K562 (cell line): ENCODE data around the gene LY6G5B. TPM values are rescaled to one million over a fixed set of nuclear protein-coding genes. Genes with fewer than 3 reads are reported as not detected.

Experiments
- ATAC-seq: fragments of 200-7000 bp; cut with Tn5 transposase; 3 replicates; pipeline ENCODE4 v1.9.1; 2020; ENCODE audit warnings: moderate library complexity
- BruUV-seq: library from RNA; stranded (reverse); fragments of 400-500 nt; replicated peaks from 2 replicates; lab custom pipeline; 2021; lab: Mats Ljungman, UMichigan
- CTCF ChIA-PET: fragments of 300-600 bp; formaldehyde crosslinking; extraction: SDS; loops from one replicate; lab custom pipeline; 2021; ENCODE audit warnings: low intra/inter-chr PET ratio; lab: Yijun Ruan, JAX
- POLR2A ChIA-PET: fragments of 300-600, 350-650 bp; sonication (Branson Sonifier 250); formaldehyde crosslinking; extraction: SDS; loops from one replicate; lab custom pipeline; 2021; ENCODE audit warnings: antibody characterized with exemption, inconsistent platforms; lab: Yijun Ruan, JAX
- DNase-seq, 4 experiments: peaks; one replicate each; pipeline versions ENCODE4 v3.0.0 to v3.0.0-alpha.2; 2011 to 2018; ENCODE audit warnings: low spot score in 3 of 4, mixed read lengths in 3 of 4; ENCODE audit errors: extremely low read depth in 1 of 4
- FAIRE-seq: peaks from 2 replicates; lab custom pipeline; 2011; peaks lifted over from hg19 to GRCh38; lab: Jason Lieb, UNC
- H2AFZ ChIP-seq: 2 replicates; pipeline ENCODE4 v1.6.0; 2011; ENCODE audit warnings: low read depth, low read length, control low read depth, inconsistent platforms
- H3K27ac ChIP-seq: fragments of 200-600 bp; 3 replicates; pipeline ENCODE4 v1.8.0; 2011; ENCODE audit warnings: low read depth, mild to moderate bottlenecking, control low read depth, inconsistent platforms, low read length, moderate library complexity, mixed read lengths; ENCODE audit errors: extremely low read depth
- H3K27me3 ChIP-seq, 2 experiments: fragments of 300-600 bp in 1 of 2; 2 replicates in 1 of 2; 3 replicates in 1 of 2; pipeline versions ENCODE4 v1.6.0 to v1.8.0; 2011; ENCODE audit warnings: inconsistent platforms in 2 of 2, low read length in 2 of 2, mild to moderate bottlenecking in 1 of 2, mixed read lengths in 1 of 2, moderate library complexity in 1 of 2; ENCODE audit not compliant: control insufficient read depth in 2 of 2, insufficient read depth in 2 of 2
- H3K36me3 ChIP-seq: fragments of 300-600 bp; 3 replicates; pipeline ENCODE4 v1.8.0; 2011; ENCODE audit warnings: mild to moderate bottlenecking, low read length, inconsistent platforms; ENCODE audit not compliant: control insufficient read depth, insufficient read depth
- H3K4me1 ChIP-seq, 2 experiments: fragments of 200-600 bp in 1 of 2; replicated peaks in 1 of 2; 2 replicates in 1 of 2; 3 replicates in 1 of 2; pipeline versions ENCODE4 v1.5.1 to v1.8.0; 2011; ENCODE audit warnings: inconsistent platforms in 2 of 2, low read length in 2 of 2, mild to moderate bottlenecking in 1 of 2, mixed read lengths in 1 of 2, moderate library complexity in 1 of 2; ENCODE audit not compliant: control insufficient read depth in 2 of 2, insufficient read depth in 2 of 2
- H3K4me2 ChIP-seq: 2 replicates; pipeline ENCODE4 v1.6.1; 2011; ENCODE audit warnings: low read length, control low read depth, inconsistent platforms, mixed read lengths; ENCODE audit not compliant: insufficient read depth
- H3K4me3 ChIP-seq: fragments of 200-600 bp; sonication (generic), shearing (Covaris generic); 2 replicates; pipeline ENCODE4 v1.5.1; 2016; ENCODE audit warnings: control low read depth, inconsistent platforms
- H3K79me2 ChIP-seq: fragments of 200-600 bp; 3 replicates; pipeline ENCODE4 v1.8.0; 2011; ENCODE audit warnings: low read length, inconsistent platforms; ENCODE audit not compliant: control insufficient read depth, insufficient read depth
- H3K9ac ChIP-seq, 2 experiments: 2 replicates each; pipeline versions ENCODE4 v1.6.0 to v1.6.1; 2011; ENCODE audit warnings: low read depth in 2 of 2, low read length in 2 of 2, control low read depth in 1 of 2, inconsistent platforms in 1 of 2, mild to moderate bottlenecking in 1 of 2, mixed read lengths in 1 of 2; ENCODE audit not compliant: insufficient read depth in 1 of 2
- H3K9me1 ChIP-seq: one replicate; pipeline ENCODE4 v1.6.0; 2011; ENCODE audit warnings: inconsistent platforms, mild to moderate bottlenecking, low read length, moderate library complexity; ENCODE audit not compliant: control insufficient read depth, insufficient read depth
- H3K9me3 ChIP-seq: replicated peaks from 2 replicates; pipeline ENCODE4 v1.5.1; 2011; ENCODE audit warnings: low read depth, low read length, inconsistent platforms; ENCODE audit not compliant: control insufficient read depth, insufficient read depth
- H4K20me1 ChIP-seq: replicated peaks from 2 replicates; pipeline ENCODE4 v1.6.1; 2011; ENCODE audit warnings: low read length, inconsistent platforms, mixed read lengths; ENCODE audit not compliant: control insufficient read depth, insufficient read depth
- CGGBP1 ChIP-seq: fragments of 250-450 bp; sonication (Bioruptor Pico); IDR thresholded peaks from 2 replicates; pipeline ENCODE4 v1.9.0; 2021; ENCODE audit warnings: mild to moderate bottlenecking
- CUX1 ChIP-seq: fragments of 200-800 bp; sonication (Bioruptor generic); IDR thresholded peaks from 2 replicates; pipeline ENCODE4 v1.6.1; 2016; ENCODE audit warnings: missing genetic modification characterization, missing compliant biosample characterization
- E2F8 ChIP-seq: fragments of 450-650 bp; IDR thresholded peaks from 2 replicates; pipeline ENCODE4 v1.7.1; 2018; ENCODE audit warnings: mild to moderate bottlenecking, low read depth; ENCODE audit not compliant: partially characterized antibody
- FIP1L1 ChIP-seq: fragments of 200-400 bp; formaldehyde crosslinking; IDR thresholded peaks from 2 replicates; pipeline ENCODE4 v1.6.1; 2018; ENCODE audit warnings: mild to moderate bottlenecking, low read depth, low read length; ENCODE audit not compliant: poor library complexity, severe bottlenecking
- GTF2E2 ChIP-seq: fragments of 200-800 bp; sonication (Bioruptor generic); IDR thresholded peaks from 2 replicates; pipeline ENCODE4 v1.6.1; 2016; ENCODE audit warnings: missing genetic modification characterization, missing compliant biosample characterization
- MAFK ChIP-seq: IDR thresholded peaks from 2 replicates; pipeline ENCODE4 v1.6.1; 2011; ENCODE audit warnings: low read length, improper control_type of control experiment
- USF1 ChIP-seq: sonication (generic); formaldehyde crosslinking; IDR thresholded peaks from 2 replicates; pipeline ENCODE4 v1.9.0; 2022; ENCODE audit warnings: mild to moderate bottlenecking, missing genetic modification reagents
- ZBTB2 ChIP-seq: fragments of 450-650 bp; IDR thresholded peaks from 2 replicates; pipeline ENCODE4 v1.6.1; 2016; ENCODE audit warnings: antibody characterized with exemption
- ZNF263 ChIP-seq: sonication (generic); formaldehyde crosslinking; IDR thresholded peaks from 2 replicates; pipeline ENCODE4 v1.8.0; 2022; ENCODE audit warnings: mild to moderate bottlenecking, missing genetic modification reagents, borderline replicate concordance
- ZNF764 ChIP-seq: fragments of 250-450 bp; sonication (Bioruptor Pico); IDR thresholded peaks from 2 replicates; pipeline ENCODE4 v1.4.0; 2020; ENCODE audit warnings: low read depth, mild to moderate bottlenecking, moderate library complexity
- WGBS: fragments of 100-300 bp; shearing (Covaris generic); methylation state at CpG from one replicate; pipeline ENCODE4 v1.1.6; 2016; ENCODE audit warnings: low coverage, mixed read lengths; ENCODE audit not compliant: insufficient coverage; ENCODE audit errors: missing lambda C conversion rate; 5-methylcytosine and 5-hydroxymethylcytosine counted together
- in situ Hi-C: fragments of 300-500 bp; cut with MboI; formaldehyde crosslinking; loops from 4 replicates; pipeline ENCODE4 v1.15.0; 2018; ENCODE audit warnings: inconsistent platforms, mixed read lengths
- intact Hi-C: fragments of 100-400 bp; cut with micrococcal nuclease; formaldehyde crosslinking; loops from 2 replicates; pipeline ENCODE4 v1.14.2; 2022
- polyA plus RNA-seq, 8 experiments: library from polyadenylated mRNA; depleted of rRNA in 4 of 8; stranded (reverse) in 5 of 8; unstranded in 3 of 8; fragments of >200 nt; fragmentation: Nextera tagmentation in 2 of 8; fragmentation: Illumina TruSeq in 1 of 8; extraction: Ambion mirVana in 2 of 8; extraction: Trizol in 1 of 8; gene quantifications; 2 replicates each; pipeline versions ENCODE4 v1.2.1 to v1.2.3, GENCODE V29; 2011 to 2014; ENCODE audit warnings: inconsistent platforms in 1 of 8, missing spikeins in 1 of 8
- total RNA-seq, 7 experiments: library from RNA; depleted of rRNA in 6 of 7; stranded (reverse); fragments of >200 nt in 6 of 7; fragmentation: Illumina TruSeq in 2 of 7; extraction: Trizol in 2 of 7; gene quantifications; 2 replicates each; pipeline versions ENCODE4 v1.2.1 to v1.2.3, GENCODE V29; 2011 to 2021; ENCODE audit warnings: low replicate concordance in 1 of 7

Gene LY6G5B
- total and polyA plus RNA-seq, 9 of the 15 experiments (the other 6 are each of a cell fraction or from before 2014, with no cell fraction given) = 6.0 to 27.0 (median 7.5) TPM

- Histone ChIP-seq H3K9me3 (no peaks in the 10 kb centered on the region), H3K4me2 (peak overlapping the region; percentile 54), H3K4me1 (peaks cover 45 to 61% of the 10 kb centered on the region in 2 experiments), H3K36me3 (peaks cover 56% of the 10 kb centered on the region), H3K4me3 (peak overlapping the region; percentile 52), H4K20me1 (peaks cover 8% of the 10 kb centered on the region; the same call in 1 of the 2 replicates), H2AFZ (no peak overlapping the region), H3K27ac (peak overlapping the region; percentile 80; the same call in 2 of the 3 replicates), H3K9me1 (no peaks in the 10 kb centered on the region), H3K79me2 (peaks cover 81% of the 10 kb centered on the region), H3K9ac (peak overlapping the region; percentile 80 to 89), H3K27me3 (no peaks in the 10 kb centered on the region)
- POLR2A ChIA-PET = interaction anchor here (0.6 to 9.8 kb wide), 17 partner anchors 11 to 245 kb away, joined by 3 to 182 read pairs (median 3); partner anchors contain the start of genes CLIC1, DDAH2, LSM2 and LY6G5B
- WGBS = 56% methylated on average over 4 of the region's 4 CpGs
- ATAC-seq = 0 out of 3 replicates have a peak, but pooled peaks have one; percentile 2
- no TSS peak for BruUV-seq
- no peak for FAIRE-seq
- intact Hi-C loops (no loop called here), in situ Hi-C loops (no loop called here)
- CTCF ChIA-PET = no interaction called here
- DNase-seq = no peak
- TF ChIP-seq CGGBP1 (no peak), GTF2E2 (tag) (no peak), MAFK (peak; percentile 65), ZNF764 (CRISPR knock-in tag) (no peak), ZNF263 (CRISPR knock-in tag) (0 out of 2 replicates have a peak, but pooled peaks have one; percentile 26), ZBTB2 (peak; percentile 12; the same call in 1 of the 2 replicates), FIP1L1 (no peak), E2F8 (no peak), CUX1 (CRISPR knock-in tag) (no peak), USF1 (CRISPR knock-in tag) (peak; percentile 20; the same call in 1 of the 2 replicates)
Observed at GRCh38 chr6:31658158-31658688, 11.6 kb upstream of the LY6G5B start.
